BJ (cell line): Measurements from ENCODE around the gene SNX5. TPM values are rescaled to one million over a fixed set of nuclear protein-coding genes. Genes with fewer than 3 reads are reported as not detected.

Source experiments
- CTCF ChIA-PET: fragments of 350-600 bp; formaldehyde crosslinking; extraction: SDS; loops from one replicate; lab custom pipeline; 2021; ENCODE audit warnings: antibody characterized with exemption, inconsistent platforms; lab: Yijun Ruan, JAX
- POLR2A ChIA-PET: fragments of 300-600 bp; sonication (Branson Sonifier 250); formaldehyde crosslinking; extraction: SDS; loops from one replicate; lab custom pipeline; 2021; ENCODE audit warnings: antibody characterized with exemption; lab: Charles Lee
- DNase-seq: peaks from one replicate; pipeline ENCODE4 v3.0.0-alpha.2; 2011; ENCODE audit warnings: low read depth
- H3K27me3 ChIP-seq: 2 replicates; pipeline ENCODE4 v1.6.0; 2011; ENCODE audit warnings: low read length; ENCODE audit not compliant: control insufficient read depth, insufficient read depth
- H3K36me3 ChIP-seq: 2 replicates; pipeline ENCODE4 v1.5.1; 2011; ENCODE audit warnings: low read length; ENCODE audit not compliant: control insufficient read depth, insufficient read depth
- H3K4me3 ChIP-seq: 2 replicates; pipeline ENCODE4 v1.5.1; 2011; ENCODE audit warnings: low read depth, mild to moderate bottlenecking, control low read depth, low read length
- polyA plus RNA-seq: library from polyadenylated mRNA; depleted of rRNA; stranded (reverse); fragments of >200 nt; gene quantifications from 2 replicates; pipeline ENCODE4 v1.2.3, GENCODE V29; 2011
- TF ChIP-seq, protein P1 (sequence below): IDR thresholded peaks from 2 replicates; pipeline ENCODE4 v1.5.1; 2011; ENCODE audit warnings: low read depth, mild to moderate bottlenecking, control low read depth, inconsistent platforms, low read length, moderate library complexity; ENCODE audit not compliant: insufficient read depth

SNX5 gene
- polyA plus RNA-seq, 1 experiment = 52.7 TPM

DNA sequence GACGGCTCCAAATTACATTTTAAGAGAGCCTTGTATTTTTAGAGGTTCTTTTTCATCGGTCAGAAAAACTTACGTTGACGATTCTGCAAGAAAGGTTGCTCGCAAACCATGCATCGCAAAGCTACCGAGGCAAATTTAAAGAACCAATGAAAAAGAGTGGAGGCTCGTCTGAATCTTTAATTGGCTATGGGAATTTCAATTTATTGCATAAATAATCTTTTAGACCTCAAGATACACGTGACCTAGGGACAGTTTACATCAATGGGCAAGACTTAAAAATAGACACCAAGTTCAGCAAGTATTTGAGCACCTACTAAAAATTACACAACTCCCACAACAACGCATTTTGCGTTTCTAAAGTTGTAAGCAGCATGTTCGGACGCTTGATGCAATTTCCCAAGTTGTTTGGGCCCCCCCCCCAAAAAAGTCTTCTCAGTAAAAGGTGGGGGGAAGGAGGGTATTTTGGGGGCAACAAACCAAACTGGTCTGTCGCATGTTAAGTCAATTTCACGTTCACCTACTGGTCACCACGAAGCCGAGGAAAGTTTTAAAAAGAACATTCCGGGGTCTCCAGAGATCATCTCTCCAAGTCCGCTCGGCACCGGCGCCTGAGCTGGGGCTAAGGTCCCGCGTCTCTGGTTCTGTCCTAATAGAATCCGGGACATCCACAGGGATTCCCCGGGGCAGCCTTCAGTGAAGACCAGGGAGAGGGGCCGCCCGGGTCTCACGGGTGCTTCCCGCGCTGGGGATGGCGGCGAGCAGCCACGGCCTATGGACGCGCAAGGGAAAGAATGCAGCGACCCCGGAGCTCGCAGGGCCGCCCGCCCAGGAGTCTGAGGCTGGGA is 851 bp downstream of the SNX5 start:
- Histone ChIP-seq H3K36me3 (no peaks in the 10 kb centered on the region), H3K27me3 (no peaks in the 10 kb centered on the region), H3K4me3 (peak overlapping the region; percentile 84)
- ChIA-PET POLR2A (interaction anchor here (0.6 kb wide), 1 partner anchor 21 kb away, joined by 3 read pairs; no protein-coding TSS in a partner anchor), CTCF (interaction anchor here (1.1 to 1.9 kb wide), 3 partner anchors 9 to 30 kb away, joined by 3 to 7 read pairs (median 3); no protein-coding TSS in a partner anchor)
- no peak for DNase-seq
- TF ChIP-seq, protein P1, sequence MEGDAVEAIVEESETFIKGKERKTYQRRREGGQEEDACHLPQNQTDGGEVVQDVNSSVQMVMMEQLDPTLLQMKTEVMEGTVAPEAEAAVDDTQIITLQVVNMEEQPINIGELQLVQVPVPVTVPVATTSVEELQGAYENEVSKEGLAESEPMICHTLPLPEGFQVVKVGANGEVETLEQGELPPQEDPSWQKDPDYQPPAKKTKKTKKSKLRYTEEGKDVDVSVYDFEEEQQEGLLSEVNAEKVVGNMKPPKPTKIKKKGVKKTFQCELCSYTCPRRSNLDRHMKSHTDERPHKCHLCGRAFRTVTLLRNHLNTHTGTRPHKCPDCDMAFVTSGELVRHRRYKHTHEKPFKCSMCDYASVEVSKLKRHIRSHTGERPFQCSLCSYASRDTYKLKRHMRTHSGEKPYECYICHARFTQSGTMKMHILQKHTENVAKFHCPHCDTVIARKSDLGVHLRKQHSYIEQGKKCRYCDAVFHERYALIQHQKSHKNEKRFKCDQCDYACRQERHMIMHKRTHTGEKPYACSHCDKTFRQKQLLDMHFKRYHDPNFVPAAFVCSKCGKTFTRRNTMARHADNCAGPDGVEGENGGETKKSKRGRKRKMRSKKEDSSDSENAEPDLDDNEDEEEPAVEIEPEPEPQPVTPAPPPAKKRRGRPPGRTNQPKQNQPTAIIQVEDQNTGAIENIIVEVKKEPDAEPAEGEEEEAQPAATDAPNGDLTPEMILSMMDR = no peak

GRCh38 chr20:17966432-17967310 is 1.9 kb downstream of the SNX5 start:
- Histone ChIP-seq H3K36me3 (no peaks in the 10 kb centered on the region), H3K27me3 (no peaks in the 10 kb centered on the region), H3K4me3 (peak overlapping the region; percentile 84)
- CTCF ChIA-PET = interaction anchor here (0.6 to 1.9 kb wide), 4 partner anchors 8 to 56 kb away, joined by 3 to 7 read pairs (median 3); no protein-coding TSS in a partner anchor
- TF ChIP-seq, protein P1 = no peak
- no peak for DNase-seq
- POLR2A ChIA-PET = interaction anchor here (0.6 to 0.7 kb wide), 2 partner anchors 22 to 351 kb away, joined by 3 to 4 read pairs; no protein-coding TSS in a partner anchor

DNA sequence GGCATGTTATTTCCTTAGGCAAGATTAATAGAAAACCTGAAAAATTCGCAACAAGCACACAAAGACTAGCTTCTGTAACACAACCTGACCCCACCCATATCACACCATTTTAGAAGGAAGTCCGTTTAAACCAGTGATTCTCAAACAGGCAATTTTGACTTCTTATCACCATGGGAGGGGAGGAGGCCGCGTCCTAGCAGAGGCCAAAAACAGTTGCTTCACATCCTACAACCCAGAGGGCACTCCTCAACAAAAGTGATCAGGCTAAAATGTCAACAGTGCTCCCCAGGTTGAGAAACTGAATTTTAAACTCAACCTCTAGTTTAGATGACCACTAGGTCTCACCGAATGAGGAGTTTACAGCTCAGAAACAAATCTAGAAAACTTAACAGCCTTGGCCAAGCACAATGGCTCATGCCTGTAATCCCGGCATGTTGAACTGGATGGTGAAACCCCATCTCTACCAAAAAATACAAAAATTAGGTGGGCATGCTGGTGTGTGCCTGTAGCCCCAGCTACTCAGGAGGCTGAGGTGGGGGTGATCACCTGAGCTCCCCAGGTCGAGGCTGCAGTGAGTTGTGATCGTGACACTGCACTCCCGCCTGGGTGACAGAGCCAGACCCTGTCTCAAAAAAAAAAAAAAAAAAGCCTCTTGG is 3.4 kb downstream of the SNX5 start:
- TF ChIP-seq, protein P1 = no peak
- Histone ChIP-seq H3K4me3 (no peak overlapping the region), H3K36me3 (no peaks in the 10 kb centered on the region), H3K27me3 (no peaks in the 10 kb centered on the region)
- CTCF ChIA-PET = interaction anchor here (1.1 kb wide), 1 partner anchor 31 kb away, joined by 4 read pairs; no protein-coding TSS in a partner anchor
- POLR2A ChIA-PET = interaction anchor here (0.6 kb wide), 1 partner anchor 30 kb away, joined by 4 read pairs; no protein-coding TSS in a partner anchor
- DNase-seq = no peak

GRCh38 chr20:17964632-17965031 is 4.0 kb downstream of the SNX5 start:
- TF ChIP-seq, protein P1 = no peak
- DNase-seq = no peak
- Histone ChIP-seq H3K4me3 (no peak overlapping the region), H3K36me3 (no peaks in the 10 kb centered on the region), H3K27me3 (no peaks in the 10 kb centered on the region)
- ChIA-PET CTCF (interaction anchor here (1.1 kb wide), 2 partner anchors 31 to 66 kb away, joined by 4 read pairs; no protein-coding TSS in a partner anchor), POLR2A (interaction anchor here (0.6 kb wide), 1 partner anchor 31 kb away, joined by 4 read pairs; no protein-coding TSS in a partner anchor)
